H1 (cell line): ENCODE measurements around the gene TGIF1.

Experiments used
- ASH2L ChIP-seq: fragments of 200-600, 300-600 bp; sonication (generic); IDR thresholded peaks from one replicate; pipeline ENCODE4 v1.7.1; 2017; ENCODE audit warnings: low read length
- EGR1 ChIP-seq: IDR thresholded peaks from 2 replicates; pipeline ENCODE4 v1.6.1; 2011; ENCODE audit warnings: low read depth, low read length, borderline replicate concordance
- POLR2AphosphoS5 ChIP-seq: IDR thresholded peaks from 2 replicates; pipeline ENCODE4 v1.6.1; 2011; ENCODE audit warnings: low read depth, low read length
- SIN3A ChIP-seq, 2 experiments: IDR thresholded peaks in 1 of 2; conservative IDR thresholded peaks in 1 of 2; 2 replicates each; pipeline ENCODE4 v1.6.1; 2011 to 2012; ENCODE audit warnings: low read length in 2 of 2, improper control_type of control experiment in 1 of 2, low read depth in 1 of 2, mild to moderate bottlenecking in 1 of 2
- YY1 ChIP-seq: IDR thresholded peaks from 2 replicates; pipeline ENCODE4 v1.6.1; 2011; ENCODE audit warnings: low read depth, mild to moderate bottlenecking, low read length
- ZNF274 ChIP-seq: IDR thresholded peaks from 2 replicates; pipeline ENCODE4 v1.7.0; 2012; ENCODE audit warnings: low read length, borderline replicate concordance; ENCODE audit errors: extremely low read depth

- TF ChIP-seq YY1 (no peak), ASH2L (no peak), EGR1 (no peak), SIN3A (conservative IDR thresholded peaks at IDR 0.05 in 1 of 2, IDR thresholded peaks at IDR 0.05 in 1 of 2; ENCODE audit: low read depth in 1 of 2, low read length in 2 of 2) (no peak), POLR2AphosphoS5 (no peak), ZNF274 (no peak)
Observed at GRCh38 chr18:3402982-3403451, 47.0 kb upstream of the TGIF1 start.
